GM19023 (cell line): ENCODE measurements around the gene PLTP.
"Not testable (repeated sequence)": the region's sequence is repeated elsewhere in the genome, so short reads cannot be mapped to it uniquely, and the experiment has no call there.

Experiments used
- ATAC-seq: cut with Tn5 transposase; IDR thresholded peaks from one replicate; pipeline ENCODE4 v1.9.1; 2021; ENCODE audit warnings: mild to moderate bottlenecking, moderate library complexity; ENCODE audit not compliant: unreplicated experiment

PLTP gene

DNA sequence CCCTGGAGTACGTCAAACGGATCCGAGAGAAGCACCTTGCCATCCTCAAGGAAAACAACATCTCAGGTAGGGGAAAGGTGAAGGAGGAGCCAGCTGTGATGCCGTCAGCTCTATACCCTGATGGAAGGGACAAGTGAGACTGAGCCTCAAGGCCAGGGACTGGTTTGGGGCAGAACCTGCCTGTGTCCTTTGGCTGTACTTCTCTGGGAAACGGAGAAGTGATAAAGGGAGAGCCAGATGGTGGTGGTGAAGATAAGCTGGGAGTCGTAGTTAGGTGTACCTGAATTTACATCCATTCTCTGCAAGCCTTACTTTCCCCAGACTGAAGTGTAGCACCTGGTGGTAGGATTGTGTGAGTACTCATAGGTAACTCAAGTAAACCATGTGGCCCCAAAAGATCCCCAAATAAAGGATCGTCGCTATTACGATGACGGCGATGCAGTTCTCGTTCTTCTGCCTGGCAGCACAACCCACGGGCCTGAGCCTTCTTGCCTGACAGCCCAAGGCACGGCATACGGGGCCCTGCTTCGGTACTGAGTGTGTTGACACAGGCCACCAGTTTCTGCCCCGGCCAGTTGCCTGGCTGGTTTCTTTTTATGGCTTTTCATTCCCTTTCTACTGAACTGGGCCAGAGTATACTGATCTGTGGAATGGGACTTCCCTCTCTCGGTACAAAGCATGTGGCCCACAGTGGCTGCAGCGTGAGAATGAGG is 33.2 kb upstream of the PLTP start:
- ATAC-seq = no peak

DNA sequence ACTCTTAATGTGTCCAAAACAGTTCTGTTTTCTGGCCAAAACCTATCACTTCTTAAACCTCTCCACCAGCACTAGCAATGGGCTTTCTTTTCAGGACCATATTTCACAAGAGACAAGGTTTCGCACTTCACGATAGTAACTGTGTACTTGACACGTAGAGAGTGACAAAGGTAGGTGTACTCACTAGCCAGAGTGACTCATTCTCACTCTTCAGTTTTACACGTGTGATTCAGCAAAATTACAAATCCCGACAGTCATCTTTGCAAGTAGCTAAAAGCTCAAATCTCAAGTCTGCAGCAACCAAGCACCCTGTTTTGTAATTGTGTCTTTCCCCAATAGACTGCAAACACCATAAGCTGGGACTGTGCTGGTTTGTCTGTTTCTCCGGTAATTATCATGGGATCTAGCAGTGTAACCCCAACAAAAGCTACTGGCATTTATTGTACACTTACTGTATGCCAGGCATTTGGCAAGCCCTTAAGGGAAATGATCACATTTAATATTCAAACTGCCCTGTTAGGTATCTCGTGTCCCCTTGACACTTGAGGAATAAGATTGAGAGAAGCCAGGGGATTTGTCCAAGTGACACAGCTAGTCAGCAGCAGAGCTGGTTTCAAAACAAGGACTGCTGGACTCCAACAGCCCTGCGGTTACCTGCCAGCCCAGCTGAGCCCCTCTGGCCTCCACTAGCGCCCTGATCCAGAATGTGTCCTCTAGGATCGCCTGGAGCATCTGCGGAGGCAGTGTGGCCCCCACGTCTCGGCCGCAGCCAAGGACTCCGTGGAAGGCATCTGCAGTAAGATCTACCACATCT is 32.4 kb upstream of the PLTP start:
- ATAC-seq = no peak

DNA sequence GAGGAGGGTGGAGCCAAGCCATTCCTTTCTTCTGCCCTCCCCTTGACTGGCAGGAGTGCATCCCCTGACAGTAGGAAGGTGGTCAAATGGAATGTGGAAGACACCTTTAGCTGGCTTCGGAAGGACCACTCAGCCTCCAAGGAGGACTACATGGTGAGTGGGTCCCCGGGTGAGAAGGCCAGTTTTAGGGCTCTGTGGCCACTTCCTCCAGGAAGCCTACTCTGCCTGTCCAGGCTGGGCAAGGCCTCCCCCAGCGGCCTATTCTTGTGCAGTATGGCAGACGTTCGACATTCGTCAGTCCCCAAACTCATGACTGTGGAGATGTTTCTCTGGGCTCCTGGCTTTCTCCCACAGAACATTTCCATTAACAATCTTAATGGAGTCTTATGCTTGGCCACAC is 31.7 kb upstream of the PLTP start:
- no peak for ATAC-seq

DNA sequence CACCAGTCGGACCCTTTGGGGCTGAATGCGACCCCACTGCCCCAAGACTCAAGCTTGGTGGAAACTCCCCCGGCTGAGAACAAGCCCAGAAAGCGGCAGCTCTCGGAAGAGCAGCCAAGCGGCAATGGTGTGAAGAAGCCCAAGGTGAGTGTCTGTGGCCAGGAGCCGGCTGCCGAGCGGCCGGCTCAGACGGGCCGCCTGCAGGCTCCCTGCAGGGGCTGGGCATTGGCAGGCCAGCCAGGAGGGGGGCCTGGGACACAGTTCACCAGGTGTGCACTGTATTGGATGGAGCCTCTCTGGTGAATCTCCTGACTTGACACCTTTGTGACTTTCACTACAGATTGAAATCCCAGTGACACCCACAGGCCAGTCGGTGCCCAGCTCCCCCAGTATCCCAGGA is 28.5 kb upstream of the PLTP start:
- ATAC-seq = no peak

DNA sequence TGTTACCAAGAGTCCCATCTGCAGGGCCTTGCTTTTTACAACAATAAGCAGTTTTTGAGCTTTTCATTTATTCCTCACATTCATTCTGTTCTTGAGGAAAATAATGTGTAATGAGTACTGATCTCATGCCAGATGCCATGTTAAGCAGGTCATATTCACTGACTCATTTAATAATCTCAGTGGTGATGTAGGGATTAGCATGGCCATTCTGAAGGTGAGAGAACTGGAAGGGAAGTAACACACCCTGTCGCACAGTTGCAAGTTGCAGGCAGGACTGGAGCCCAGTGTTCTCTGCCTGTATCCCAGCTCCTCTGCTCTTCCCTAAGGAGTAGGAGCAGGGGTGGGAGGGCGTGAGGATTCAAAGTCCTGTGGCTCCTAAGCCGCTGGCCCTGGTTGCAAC is 28.1 kb upstream of the PLTP start:
- ATAC-seq = no peak

DNA sequence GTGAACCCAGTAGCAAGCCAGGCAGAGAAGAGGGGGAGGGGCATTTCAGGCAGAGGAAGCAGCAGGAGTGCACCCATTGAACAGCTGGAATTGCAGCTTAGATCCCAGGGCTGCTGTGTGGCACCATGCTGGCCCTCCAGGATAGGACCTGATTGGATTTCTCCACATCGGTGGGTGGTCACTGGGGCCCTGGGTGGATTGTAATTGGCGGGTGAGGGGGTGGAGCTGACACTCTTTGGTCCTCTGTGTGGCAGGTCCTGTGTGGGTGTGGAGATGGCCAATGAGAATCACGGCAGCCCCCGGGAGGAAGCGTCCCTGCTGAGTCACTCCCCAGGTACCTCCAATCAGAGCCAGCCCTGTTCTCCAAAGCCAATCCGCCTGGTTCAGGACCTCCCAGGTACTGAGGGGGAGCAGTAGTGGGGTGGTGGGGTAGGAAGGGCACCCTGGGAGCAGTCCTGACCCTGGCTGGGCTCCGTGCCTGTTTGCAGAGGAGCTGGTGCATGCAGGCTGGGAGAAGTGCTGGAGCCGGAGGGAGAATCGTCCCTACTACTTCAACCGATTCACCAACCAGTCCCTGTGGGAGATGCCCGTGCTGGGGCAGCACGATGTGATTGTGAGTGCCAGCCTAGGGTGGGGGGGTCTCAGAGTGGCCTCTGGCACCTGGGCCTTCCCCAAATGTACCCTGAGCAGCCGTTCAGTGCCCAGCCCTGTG is 26.9 kb upstream of the PLTP start:
- ATAC-seq = no peak

DNA sequence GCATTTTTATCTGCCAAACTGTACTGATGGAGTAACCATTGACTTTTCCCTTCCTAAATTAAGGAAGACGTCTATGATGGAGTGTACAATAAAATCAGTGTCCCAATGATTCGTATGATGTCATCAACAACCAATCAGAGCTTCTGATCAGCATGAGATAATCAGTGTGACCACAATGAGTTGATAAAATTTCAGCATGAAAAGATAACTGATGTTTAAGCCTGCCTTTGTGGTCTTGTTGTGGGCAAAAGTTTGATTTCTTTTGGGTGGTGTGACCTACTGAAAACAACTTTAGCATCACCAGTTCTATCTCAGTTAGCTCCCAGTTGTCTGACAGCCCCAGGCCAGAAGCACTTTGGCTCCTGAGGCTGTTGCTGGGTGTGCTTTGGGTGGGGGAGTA is 25.8 kb upstream of the PLTP start:
- no peak for ATAC-seq

DNA sequence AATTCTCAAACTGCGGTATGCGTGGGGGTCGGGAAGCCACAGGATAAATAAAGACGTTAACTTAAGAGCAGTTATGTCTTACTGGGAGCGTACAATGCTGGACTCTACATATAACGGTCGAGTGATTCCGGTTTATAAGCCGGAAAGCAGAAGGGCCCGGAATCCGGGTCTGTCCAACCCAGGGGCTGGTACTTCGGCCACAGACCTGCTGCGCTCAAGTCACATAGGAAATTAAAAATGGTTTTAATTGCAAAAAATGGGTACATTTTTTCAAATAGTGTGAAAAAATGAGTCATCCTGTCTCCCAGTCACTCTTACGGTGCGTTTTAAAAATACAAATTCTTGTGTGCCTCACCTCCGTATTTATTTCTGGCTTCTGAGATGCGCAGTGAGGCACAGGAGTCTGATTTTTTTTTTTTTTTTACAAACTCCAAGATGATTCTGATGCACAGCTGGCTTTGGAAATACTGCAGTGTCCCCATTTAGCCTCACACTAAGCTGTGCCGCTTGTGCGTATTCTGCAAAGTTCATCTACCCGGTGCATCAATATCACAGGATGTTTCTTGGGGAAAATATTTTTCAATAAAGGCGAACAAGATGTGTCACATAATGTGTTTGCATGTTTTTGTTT is 23.6 kb upstream of the PLTP start:
- peak; percentile 10 for ATAC-seq

DNA sequence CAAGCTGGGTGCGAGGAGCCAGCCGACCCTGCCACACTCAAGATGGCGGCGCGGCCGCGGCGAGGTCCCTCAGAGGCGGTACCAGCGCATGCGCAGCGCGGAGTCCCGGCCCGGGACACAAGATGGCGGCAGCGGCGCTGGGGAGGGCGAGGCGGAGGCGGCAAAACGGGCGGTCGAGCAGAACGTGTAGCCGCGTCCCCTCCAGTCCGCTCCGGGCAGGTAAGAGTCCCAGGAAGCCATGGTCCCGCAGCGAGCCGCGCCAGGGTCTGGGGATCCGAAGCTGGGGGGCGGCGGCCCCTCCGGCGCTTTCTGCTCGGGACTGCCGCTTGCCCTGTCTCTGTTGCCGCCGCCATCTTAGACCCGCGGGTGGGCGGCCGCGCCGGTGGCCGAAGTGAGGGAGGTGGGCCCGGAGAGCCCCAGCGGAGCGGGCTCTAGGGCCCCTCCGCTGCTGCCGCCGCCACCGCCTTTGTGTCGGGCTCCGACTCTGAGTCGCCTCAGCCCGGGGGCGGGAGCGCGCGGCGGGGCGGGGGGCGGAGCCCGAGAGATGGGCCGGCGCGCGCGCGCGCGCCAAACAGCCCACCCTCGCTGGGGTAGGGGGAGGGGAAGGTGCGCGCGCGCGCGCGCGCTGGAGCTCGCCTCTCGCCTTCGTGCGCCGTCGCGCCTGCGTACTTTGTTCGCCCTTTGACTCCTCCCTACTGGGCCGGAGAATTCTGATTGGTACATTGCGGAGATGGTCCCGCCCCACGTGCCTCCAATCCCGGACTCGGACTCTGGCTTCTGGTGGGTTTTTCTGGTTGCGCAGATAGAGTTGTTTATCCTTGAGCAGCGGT is 22.8 kb upstream of the PLTP start, which contains the start of gene PCIF1:
Gene PCIF1 (plus strand): TSS at position 98 of the 830 bp plus-strand sequence. CDS start 4,317 bp downstream, outside the sequence.
- ATAC-seq = peak; percentile 77

DNA sequence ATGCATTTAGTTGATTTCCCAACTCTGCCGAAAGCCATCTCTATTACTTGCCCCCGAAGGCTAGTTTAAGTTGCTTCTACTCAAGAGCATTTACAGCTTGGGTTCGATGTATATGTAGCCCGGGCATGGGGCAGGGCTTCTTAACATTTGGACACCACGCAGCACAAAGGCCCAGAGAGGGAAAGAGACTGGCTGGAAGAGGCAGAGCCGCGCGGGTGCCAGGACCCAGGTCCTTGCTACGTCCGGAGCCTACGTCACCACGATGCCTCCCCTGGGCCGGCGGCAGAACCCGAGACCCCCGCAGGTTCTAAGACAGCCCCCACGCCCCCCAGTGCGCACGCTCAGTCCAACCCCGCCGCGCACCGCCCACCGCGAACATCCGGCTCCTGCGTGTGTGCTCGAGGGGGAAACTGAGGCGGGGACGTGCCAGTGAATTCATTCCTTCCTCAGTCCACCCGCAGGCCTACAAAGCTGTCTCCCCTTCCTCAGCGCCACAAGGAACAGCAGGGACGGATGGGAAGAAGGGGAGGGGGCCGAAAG is 22.2 kb upstream of the PLTP start:
- peak; percentile 22 for ATAC-seq

DNA sequence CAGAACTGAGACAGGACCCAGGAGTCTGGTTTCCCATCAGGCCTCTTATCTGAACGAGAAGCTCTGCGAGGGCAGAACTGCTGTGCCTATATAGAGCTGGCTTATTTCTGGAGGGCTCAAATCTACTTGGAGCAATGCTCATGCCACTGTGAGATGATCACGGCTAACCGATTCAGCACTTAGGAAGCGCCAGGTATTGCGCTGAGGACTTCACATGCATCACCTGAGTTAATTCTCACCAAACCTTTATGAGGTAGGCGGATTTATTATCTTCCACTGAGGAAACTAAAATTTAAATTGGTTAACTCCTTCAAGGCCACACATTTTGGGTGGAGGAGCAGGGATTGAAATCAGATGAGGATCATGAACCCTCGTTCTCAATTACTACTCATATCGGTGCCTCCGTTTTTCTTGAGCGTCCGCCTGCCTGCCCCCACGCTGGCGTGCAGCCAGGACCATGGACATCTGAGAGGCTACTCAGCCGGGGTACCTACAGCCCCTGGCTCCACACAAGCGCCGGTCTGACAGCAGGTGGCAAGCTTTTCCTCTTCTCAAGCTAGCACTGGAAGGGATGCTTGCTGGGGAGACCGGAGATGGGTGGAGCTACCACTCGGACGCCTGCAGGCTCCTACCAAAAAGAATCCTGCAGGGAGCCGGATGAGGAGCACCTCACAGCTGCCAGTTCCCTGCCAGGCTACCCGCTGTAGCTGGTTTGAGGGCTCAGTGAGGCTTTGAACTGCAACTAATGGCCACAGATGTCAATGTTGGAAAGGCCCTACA is 21.5 kb upstream of the PLTP start:
- no peak for ATAC-seq

DNA sequence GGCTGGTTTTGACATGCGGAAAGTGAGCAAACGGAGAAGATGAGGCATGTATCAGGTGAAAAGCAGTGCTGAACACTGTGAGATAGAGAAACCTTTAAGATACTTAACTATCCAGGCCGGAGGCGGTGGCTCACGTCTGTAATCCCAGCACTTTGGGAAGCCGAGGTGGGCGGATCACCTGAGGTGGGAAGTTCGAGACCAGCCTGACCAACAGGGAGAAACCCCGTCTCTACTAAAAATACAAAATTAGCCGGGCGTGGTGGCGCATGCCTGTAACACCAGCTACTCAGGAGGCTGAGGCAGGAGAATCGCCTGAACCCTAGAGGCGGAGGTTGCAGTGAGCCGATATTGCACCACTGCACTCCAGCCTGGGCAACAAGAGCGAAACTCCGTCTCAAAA is 19.7 kb upstream of the PLTP start:
- not testable (repeated sequence) for ATAC-seq

DNA sequence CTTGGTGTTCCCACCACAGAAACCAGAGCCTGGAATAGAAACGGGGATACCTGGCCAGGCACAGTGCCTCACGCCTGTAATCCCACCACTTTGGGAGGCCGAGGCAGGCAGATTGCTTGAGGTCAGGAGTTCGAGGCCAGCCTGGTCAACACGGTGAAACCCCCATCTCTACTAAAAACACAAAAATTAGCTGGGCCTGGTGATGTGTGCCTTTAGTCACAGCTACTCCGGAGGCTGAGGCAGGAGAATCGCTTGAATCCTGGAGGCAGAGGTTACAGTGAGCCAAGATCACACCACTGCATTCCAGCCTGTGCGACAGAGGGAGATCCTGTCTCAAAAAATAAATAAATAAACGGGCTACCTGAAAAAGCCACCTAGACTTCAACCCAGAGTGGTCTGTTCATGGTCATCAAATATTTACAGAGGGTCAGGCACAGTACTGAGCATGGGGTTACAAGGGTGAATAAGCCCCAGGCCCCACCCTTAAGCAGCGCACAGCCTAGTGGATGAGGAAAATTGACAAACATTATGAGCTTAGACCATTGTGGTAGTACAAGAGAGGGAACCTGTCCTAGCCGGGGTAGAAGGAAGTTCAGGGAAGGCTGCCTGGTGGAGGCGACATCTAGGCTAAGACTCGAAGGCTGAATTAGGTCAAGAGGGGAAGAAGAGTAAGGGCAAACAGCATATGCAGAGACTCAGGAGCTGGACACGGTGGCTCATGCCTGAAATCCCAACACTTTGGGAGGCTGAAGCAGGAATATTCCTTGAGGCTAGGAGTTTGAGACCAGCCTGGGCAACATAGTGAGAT is 15.3 kb upstream of the PLTP start:
- no peak for ATAC-seq

DNA sequence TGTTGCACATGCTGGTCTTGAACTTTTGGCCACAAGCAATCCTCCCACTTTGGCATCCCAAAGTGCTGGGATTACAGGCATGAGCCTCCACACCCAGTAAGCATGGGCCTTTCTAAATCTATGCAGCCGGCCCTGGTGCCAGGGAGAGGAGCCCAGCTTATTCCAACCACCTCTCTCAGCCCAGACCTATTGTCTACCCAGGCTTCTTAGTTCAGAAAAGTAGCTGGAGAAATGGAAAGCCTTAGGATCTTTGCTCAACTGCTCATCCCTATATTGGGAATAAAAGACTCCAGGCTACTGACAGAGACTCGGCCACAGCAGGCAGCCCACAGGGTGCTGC is 14.7 kb upstream of the PLTP start:
- ATAC-seq = no peak

DNA sequence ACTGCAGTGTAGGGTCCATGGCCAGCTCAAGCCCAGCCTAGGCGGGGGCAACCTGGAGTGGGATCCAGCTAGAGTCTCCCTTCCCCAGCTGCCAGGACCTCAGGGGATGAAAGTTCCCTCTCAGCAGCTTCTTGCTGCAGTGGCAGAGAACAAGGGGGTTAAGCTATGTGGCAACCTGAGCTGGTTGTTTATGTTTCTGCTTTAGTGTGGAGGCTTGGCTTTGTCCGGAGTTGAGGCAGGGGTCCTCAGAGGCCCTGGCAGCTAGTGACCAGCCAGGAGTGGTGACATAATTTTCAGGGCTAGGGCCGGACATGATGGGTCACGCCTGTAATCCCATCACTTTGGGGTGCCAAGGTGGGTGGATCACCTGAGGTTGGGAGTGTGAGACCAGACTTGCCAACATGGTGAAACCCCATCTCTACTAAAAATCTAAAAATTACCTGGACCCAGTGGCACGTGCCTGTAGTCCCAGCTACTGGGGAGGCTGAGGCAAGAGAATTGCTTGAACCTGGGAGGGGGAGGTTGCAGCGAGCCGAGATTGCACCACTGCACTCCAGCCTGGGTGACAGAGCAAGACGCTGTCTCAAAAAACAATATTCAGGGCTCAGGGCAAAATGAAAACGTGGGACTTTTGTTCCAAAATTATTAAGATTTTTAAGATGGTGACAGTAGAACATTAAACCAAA is 14.0 kb upstream of the PLTP start:
- ATAC-seq = no peak

DNA sequence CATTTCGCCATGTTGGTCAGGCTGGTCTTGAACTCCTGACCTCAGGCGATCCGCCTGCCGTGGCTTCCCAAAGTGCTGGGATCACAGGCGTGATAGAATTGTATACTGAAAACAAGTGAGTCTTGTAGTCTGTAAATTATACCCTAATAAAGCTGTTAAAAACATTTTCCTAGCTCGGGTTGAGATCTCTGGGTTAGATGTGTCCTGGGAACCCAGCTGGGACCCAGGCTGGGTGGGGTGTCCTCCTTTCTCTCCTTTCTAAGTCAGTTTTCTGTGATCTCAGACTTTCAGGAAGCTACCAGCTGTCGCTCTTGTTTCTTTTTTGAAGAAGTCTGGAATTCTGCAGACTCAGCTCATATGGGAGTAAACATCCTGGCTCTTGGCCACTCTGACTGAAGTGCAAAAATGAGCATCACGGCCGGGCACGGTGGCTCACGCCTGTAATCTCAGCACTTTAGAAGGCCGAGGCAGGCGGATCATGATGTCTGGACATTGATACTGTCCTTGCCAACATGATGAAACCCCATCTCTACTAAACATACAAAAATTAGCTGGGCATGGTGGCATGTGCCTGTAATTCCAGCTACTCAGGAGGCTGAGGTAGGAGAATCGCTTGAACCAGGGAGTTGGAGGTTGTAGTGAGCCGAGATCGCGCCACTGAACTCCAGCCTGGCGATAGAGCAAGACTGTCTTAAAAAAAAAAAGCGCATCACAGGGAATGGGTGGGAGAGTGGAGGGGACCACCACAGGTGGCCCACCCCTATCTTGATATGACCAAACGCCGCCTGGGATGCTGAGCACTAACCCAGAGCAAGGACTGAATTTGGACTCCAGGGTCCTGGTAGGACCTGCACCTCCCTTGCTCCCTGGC is 12.7 kb upstream of the PLTP start:
- no peak for ATAC-seq
